HG03045 (cell line): ENCODE data around the gene ANKRD44.

Experiments
- ATAC-seq: cut with Tn5 transposase; IDR thresholded peaks from one replicate; pipeline ENCODE4 v1.9.1; 2021; ENCODE audit warnings: mild to moderate bottlenecking, moderate library complexity; ENCODE audit not compliant: unreplicated experiment

Gene ANKRD44

GRCh38 chr2:197322724-197323720 is 12.4 kb upstream of the ANKRD44 start:
- ATAC-seq, result no peak

DNA sequence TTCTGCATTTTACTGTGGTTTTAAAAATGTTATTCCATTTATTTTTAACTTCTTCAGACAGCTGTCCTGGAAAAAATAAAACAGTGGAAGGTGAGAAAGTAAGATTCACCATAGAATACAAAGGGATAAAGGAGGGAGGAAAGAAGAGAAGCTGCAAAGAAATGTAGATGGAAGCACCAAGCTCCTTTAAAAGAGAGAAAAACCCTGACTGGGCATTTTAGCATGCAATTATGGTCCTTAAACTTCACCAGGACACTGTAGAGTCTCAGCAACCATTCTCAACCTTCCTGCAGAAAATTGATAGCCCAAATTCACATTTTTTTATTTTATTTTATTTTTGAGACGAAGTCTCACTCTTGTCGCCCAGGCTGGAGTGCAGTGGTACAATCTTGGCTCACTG is 11.6 kb upstream of the ANKRD44 start:
- no peak for ATAC-seq

GRCh38 chr2:197315371-197315770 is 4.8 kb upstream of the ANKRD44 start:
- no peak for ATAC-seq

DNA sequence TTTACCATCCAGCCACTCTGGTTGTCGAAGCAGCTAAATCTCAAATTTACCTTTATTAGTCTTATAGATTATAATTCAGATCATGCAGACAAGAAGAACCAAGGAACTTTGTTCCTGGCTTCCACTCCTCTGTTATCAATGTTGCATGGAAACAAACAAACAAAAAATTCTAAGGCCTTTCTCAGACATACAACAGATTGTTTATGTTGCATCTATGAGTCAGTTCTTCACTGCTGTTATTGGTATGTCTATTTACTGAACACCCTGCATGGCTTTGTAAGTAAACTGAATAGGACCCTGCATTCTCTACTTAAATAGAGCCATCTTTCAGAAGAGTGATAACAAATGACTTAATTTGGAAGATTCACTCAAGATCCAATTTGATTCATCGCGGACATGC is 1.6 kb upstream of the ANKRD44 start:
- ATAC-seq, result no peak

- no peak for ATAC-seq
These were observed 947 bp upstream of the ANKRD44 start for GRCh38 chr2:197311421-197312033.

DNA sequence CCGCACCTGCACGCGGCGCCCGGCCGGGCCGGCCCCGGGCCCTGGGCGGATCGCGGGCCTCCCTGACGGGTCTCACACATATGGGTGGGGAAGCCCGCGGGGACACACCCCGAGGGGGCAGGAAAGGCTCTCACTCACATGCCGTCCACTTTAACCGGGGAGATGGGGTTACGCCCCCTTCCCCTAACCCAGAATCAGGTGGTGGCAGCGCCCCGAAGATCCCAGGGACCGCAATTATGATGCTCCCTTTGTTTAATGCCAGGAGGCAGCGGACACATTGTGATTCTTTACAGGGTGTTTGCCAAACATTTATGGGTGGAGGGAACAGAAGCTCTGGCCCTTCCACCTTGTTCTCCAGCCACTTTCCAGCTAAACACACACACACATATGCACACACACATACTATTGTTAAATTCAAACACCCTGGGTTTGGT is 424 bp upstream of the ANKRD44 start:
- no peak for ATAC-seq

- peak; percentile 7 for ATAC-seq
These were observed 819 bp downstream of the ANKRD44 start for GRCh38 chr2:197309691-197310231.

- no peak for ATAC-seq
These were observed 1.4 kb downstream of the ANKRD44 start for GRCh38 chr2:197308996-197309690.

GRCh38 chr2:197308585-197308984 is 2.0 kb downstream of the ANKRD44 start:
- no peak for ATAC-seq

GRCh38 chr2:197307933-197308521 is 2.6 kb downstream of the ANKRD44 start:
- no peak for ATAC-seq

DNA sequence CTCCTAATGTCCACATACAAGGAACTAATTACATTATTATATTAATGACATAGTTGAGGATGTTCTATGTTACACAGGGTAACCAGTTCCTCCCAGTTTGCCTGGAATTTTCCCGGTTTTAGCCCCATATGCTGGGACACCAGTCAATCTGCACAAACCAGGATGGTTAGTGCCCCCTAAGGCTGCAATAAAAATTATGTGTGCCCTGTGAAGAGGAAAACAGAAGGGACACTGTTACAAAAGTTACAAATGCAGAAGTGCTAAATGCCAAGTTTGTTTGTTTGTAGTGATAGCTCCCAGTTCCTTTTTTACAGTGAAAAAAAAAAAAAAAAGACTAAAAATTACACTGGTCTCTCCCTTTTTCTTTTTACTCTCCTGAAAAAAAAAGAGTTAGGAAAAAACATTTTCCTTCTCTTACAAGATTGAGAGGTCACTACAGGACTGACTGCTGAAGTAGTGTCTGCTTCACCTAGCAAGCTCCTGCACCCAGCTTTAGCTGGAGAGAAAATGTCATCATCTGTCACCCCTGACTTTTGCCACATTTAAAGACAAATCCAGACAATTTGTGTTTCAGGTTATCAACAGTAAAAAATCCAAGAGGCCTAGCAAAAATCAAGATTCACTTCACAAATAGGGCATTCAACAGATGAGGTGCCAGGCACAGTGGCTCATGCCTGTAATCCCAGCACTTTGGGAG is 3.2 kb downstream of the ANKRD44 start:
- no peak for ATAC-seq

GRCh38 chr2:197306696-197307040 is 3.9 kb downstream of the ANKRD44 start:
- no peak for ATAC-seq

DNA sequence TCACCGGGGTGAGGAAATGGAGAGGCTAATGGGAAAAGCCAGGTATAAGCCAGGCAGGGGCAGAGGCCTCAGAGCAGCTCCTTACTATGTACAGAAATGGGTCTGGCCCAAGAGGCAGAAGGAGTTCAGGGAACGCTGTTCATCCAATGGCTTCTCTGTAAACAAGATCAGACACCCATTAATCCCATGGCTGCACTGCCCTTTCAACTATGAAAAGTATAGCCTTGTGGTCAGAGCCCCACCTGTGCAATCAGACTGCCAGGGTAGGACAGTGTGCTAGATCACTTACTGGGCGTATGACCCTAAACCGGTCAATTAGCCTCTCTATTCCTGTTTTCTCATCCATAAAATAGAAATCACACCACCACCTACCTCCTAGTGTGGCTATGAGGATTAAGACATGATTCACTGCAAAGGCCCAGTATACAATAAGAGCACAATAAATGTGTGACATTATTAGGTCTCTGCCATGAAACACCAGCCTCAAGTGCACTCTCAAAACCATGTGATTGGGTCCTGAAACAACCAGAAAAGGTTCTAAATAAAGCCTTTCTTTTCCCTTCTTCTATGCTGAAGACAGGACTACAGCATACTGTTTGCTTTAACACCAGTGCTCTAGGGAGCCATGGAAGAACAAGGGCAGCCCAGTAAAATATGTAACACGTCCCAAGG is 4.4 kb downstream of the ANKRD44 start:
- ATAC-seq, result no peak

- ATAC-seq, result peak; percentile 27
These were observed 6.0 kb downstream of the ANKRD44 start for GRCh38 chr2:197304556-197305011.

GRCh38 chr2:197300139-197300538 is 10.4 kb downstream of the ANKRD44 start:
- ATAC-seq, result no peak

- ATAC-seq, result no peak
These were observed 12.0 kb downstream of the ANKRD44 start for GRCh38 chr2:197298609-197299008.

GRCh38 chr2:197297772-197298318 is 12.7 kb downstream of the ANKRD44 start:
- no peak for ATAC-seq

DNA sequence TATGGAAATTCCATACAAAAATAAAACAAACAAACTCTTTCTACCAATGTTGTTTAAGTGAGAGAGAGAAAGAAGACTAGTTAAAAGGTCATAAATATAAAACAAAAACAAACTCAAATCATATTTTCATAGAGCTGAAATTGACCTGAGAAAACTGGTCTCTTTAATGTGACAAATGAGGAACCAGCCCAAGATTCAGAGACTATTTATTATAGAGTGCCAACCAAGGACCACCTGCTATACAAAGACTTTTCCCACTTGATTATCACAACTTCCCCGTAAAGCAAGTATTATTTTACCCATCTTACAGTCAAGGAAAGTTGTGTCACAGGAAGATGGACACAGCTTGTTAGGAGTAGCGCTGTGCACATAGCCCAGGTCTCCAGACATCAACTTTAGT is 13.3 kb downstream of the ANKRD44 start:
- ATAC-seq, result no peak

DNA sequence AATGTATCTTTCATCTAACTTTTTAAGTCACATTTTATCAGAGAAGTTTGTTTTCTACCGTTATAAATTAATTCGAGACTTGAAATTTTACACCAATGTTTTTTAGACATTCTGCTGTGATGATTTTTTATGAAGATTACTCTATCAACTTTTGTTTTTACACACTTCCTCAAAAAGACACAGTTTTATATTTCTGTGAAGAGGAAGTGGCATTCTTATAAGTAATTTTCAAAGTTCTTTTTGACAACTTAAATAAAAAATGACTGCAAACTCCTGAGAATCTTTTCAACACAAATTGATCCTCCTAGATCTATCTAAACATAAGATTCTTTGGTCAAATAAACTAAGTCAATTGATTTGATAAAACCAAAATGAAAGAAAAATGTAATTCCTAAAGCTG is 13.7 kb downstream of the ANKRD44 start:
- ATAC-seq, result no peak
